Keratinocyte (primary cell): ENCODE measurements around the gene SOX5. TPM values are rescaled to one million over a fixed set of nuclear protein-coding genes. Genes with fewer than 3 reads are reported as not detected.

Experiments
- DNase-seq: peaks from one replicate; pipeline ENCODE4 v3.0.0-alpha.2; 2011; ENCODE audit warnings: low read depth, missing footprints, low spot score
- FAIRE-seq: peaks from 2 replicates; lab custom pipeline; 2011; peaks lifted over from hg19 to GRCh38; lab: Jason Lieb, UNC
- H2AFZ ChIP-seq: 2 replicates; pipeline ENCODE4 v1.6.0; 2012; ENCODE audit warnings: low read length, control low read depth, inconsistent platforms; ENCODE audit not compliant: control insufficient read depth
- H3K27ac ChIP-seq: 2 replicates; pipeline ENCODE4 v1.5.1; 2011; ENCODE audit warnings: low read length; ENCODE audit not compliant: control insufficient read depth, insufficient read depth
- H3K27me3 ChIP-seq: 3 replicates; pipeline ENCODE4 v1.6.0; 2011; ENCODE audit warnings: low read length; ENCODE audit not compliant: control insufficient read depth, insufficient read depth; ENCODE audit errors: extremely low read depth
- H3K36me3 ChIP-seq, 2 experiments: 2 replicates in 1 of 2; 3 replicates in 1 of 2; pipeline ENCODE4 v1.5.1; 2011; ENCODE audit warnings: low read length in 2 of 2, mild to moderate bottlenecking in 1 of 2; ENCODE audit not compliant: control insufficient read depth in 2 of 2, insufficient read depth in 2 of 2; ENCODE audit errors: extremely low read depth in 1 of 2
- H3K4me1 ChIP-seq: 3 replicates; pipeline ENCODE4 v1.5.1; 2011; ENCODE audit warnings: low read length; ENCODE audit not compliant: control insufficient read depth, insufficient read depth; ENCODE audit errors: extremely low read depth
- H3K4me2 ChIP-seq: 3 replicates; pipeline ENCODE4 v1.6.0; 2011; ENCODE audit warnings: low read depth, low read length; ENCODE audit not compliant: control insufficient read depth, insufficient read depth; ENCODE audit errors: extremely low read depth
- H3K4me3 ChIP-seq, 3 experiments: fragments of 200-600 bp in 1 of 3; sonication (generic) in 1 of 3; 2 replicates in 2 of 3; 3 replicates in 1 of 3; pipeline ENCODE4 v1.5.1; 2011 to 2016; ENCODE audit warnings: low read length in 3 of 3, mild to moderate bottlenecking in 3 of 3, control low read depth in 2 of 3, inconsistent platforms in 1 of 3, low read depth in 1 of 3, mixed read lengths in 1 of 3, mixed run types in 1 of 3, moderate library complexity in 1 of 3; ENCODE audit not compliant: control insufficient read depth in 2 of 3, insufficient read depth in 2 of 3; ENCODE audit errors: extremely low read depth in 1 of 3
- H3K79me2 ChIP-seq: 2 replicates; pipeline ENCODE4 v1.6.0; 2012; ENCODE audit warnings: low read length; ENCODE audit not compliant: control insufficient read depth, insufficient read depth
- H3K9ac ChIP-seq: 3 replicates; pipeline ENCODE4 v1.6.0; 2011; ENCODE audit warnings: low read length; ENCODE audit not compliant: control insufficient read depth, insufficient read depth; ENCODE audit errors: extremely low read depth
- H3K9me1 ChIP-seq: 3 replicates; pipeline ENCODE4 v1.6.0; 2011; ENCODE audit warnings: low read length; ENCODE audit not compliant: control insufficient read depth, insufficient read depth; ENCODE audit errors: extremely low read depth
- H3K9me3 ChIP-seq: 2 replicates; pipeline ENCODE4 v1.5.1; 2012; ENCODE audit warnings: low read depth, low read length; ENCODE audit not compliant: control insufficient read depth
- H4K20me1 ChIP-seq: 3 replicates; pipeline ENCODE4 v1.6.0; 2011; ENCODE audit warnings: low read length; ENCODE audit not compliant: control insufficient read depth, insufficient read depth; ENCODE audit errors: extremely low read depth
- CTCF ChIP-seq, 3 experiments: IDR thresholded peaks in 1 of 3; conservative IDR thresholded peaks in 1 of 3; optimal IDR thresholded peaks in 1 of 3; 2 replicates in 2 of 3; 3 replicates in 1 of 3; pipeline versions ENCODE3 to v1.5.1; 2011; ENCODE audit warnings: low read length in 3 of 3, mild to moderate bottlenecking in 3 of 3, moderate library complexity in 2 of 3, control low read depth in 1 of 3, inconsistent platforms in 1 of 3; ENCODE audit not compliant: insufficient read depth in 2 of 3; ENCODE audit errors: extremely low read depth in 1 of 3
- EZH2 ChIP-seq: IDR thresholded peaks from one replicate; pipeline ENCODE4 v1.6.1; 2012; ENCODE audit warnings: inconsistent platforms, mild to moderate bottlenecking, low read length, moderate library complexity
- dilution Hi-C: fragments of 300-500 bp; cut with MboI; formaldehyde crosslinking; loops from one replicate; pipeline ENCODE4 v1.7.0; 2020; ENCODE audit warnings: low sequenced_read_pairs; ENCODE audit not compliant: extremely low pct_ligation_motif_present
- polyA plus RNA-seq, 5 experiments: library from polyadenylated mRNA; depleted of rRNA in 3 of 5; stranded (reverse) in 3 of 5; stranded (forward) in 1 of 5; unstranded in 1 of 5; fragments of >200 nt; gene quantifications; 1 replicate in 1 of 5; 2 replicates in 3 of 5; 3 replicates in 1 of 5; pipeline versions ENCODE4 v1.2.1 to v1.2.3, GENCODE V29; 2011 to 2012; ENCODE audit warnings: missing spikeins in 2 of 5, low read depth in 1 of 5, low replicate concordance in 1 of 5

SOX5 gene
- polyA plus RNA-seq, 1 donor (not counting 4 experiments of a cell fraction or from before 2014, with no cell fraction given): not detected

GRCh38 chr12:23611320-23611719 lies 338.1 kb downstream of the SOX5 start:
- H3K79me2 ChIP-seq: no peaks in the 10 kb centered on the region
- dilution Hi-C loops: no loop called here

DNA sequence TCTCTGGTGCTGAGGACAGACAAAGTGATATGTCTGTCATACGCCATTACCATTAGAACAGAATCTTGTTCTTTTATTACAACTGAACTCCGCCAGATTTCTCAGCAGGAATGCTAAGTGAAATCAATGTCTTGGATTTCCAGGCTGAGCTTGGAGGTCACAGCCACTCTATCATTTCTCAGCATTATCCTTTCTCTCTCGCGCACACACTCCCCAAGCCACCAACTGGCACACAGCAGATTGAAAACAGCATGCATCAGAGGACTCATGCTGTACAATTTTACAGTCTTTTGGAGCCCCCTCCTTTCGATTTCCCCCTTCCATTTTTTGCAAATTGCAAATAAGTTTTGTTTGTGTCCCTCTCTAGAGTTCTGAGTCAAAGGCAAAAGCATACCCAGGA lies 348.6 kb downstream of the SOX5 start:
- DNase-seq: no peak
- H3K4me1 ChIP-seq: no peaks in the 10 kb centered on the region
- H3K4me2 ChIP-seq: no peak overlapping the region
- no peak for FAIRE-seq
- dilution Hi-C loops: no loop called here
- H3K27ac ChIP-seq: no peak overlapping the region
- no peak overlapping the region for H2AFZ ChIP-seq
- H3K79me2 ChIP-seq: no peaks in the 10 kb centered on the region
- no peaks in the 10 kb centered on the region for H3K9me1 ChIP-seq
- peaks cover 2% of the 10 kb centered on the region for H3K9me3 ChIP-seq
- no peak for TF ChIP-seq CTCF (optimal IDR thresholded peaks at IDR 0.05 in 1 of 3, IDR thresholded peaks at IDR 0.05 in 1 of 3, conservative IDR thresholded peaks at IDR 0.05 in 1 of 3; ENCODE audit: extremely low read depth in 1 of 3, insufficient read depth in 2 of 3, low read length in 3 of 3)
- H3K27me3 ChIP-seq: no peaks in the 10 kb centered on the region
- no peaks in the 10 kb centered on the region for H3K36me3 ChIP-seq
- H3K9ac ChIP-seq: no peak overlapping the region
- H3K4me3 ChIP-seq: no peak overlapping the region
- H4K20me1 ChIP-seq: no peaks in the 10 kb centered on the region

More at GRCh38 chr12:23611320-23611719, 338.1 kb downstream of the SOX5 start:
- TF ChIP-seq EZH2: no peak
- TF ChIP-seq CTCF (optimal IDR thresholded peaks at IDR 0.05 in 1 of 3, IDR thresholded peaks at IDR 0.05 in 1 of 3, conservative IDR thresholded peaks at IDR 0.05 in 1 of 3; ENCODE audit: extremely low read depth in 1 of 3, insufficient read depth in 2 of 3, low read length in 3 of 3): no peak
- H3K9me3 ChIP-seq: no peaks in the 10 kb centered on the region
- H3K9ac ChIP-seq: no peak overlapping the region
- H3K27me3 ChIP-seq: no peaks in the 10 kb centered on the region
- H3K9me1 ChIP-seq: no peaks in the 10 kb centered on the region
- no peaks in the 10 kb centered on the region for H3K36me3 ChIP-seq
- H2AFZ ChIP-seq: no peak overlapping the region
- no peak overlapping the region for H3K27ac ChIP-seq
- no peak overlapping the region for H3K4me3 ChIP-seq
- H4K20me1 ChIP-seq: no peaks in the 10 kb centered on the region
- no peaks in the 10 kb centered on the region for H3K4me1 ChIP-seq
- no peak for FAIRE-seq
- no peak overlapping the region for H3K4me2 ChIP-seq
- no peak for DNase-seq
